Measurements from ENCODE around the gene DVL2.

DNA sequence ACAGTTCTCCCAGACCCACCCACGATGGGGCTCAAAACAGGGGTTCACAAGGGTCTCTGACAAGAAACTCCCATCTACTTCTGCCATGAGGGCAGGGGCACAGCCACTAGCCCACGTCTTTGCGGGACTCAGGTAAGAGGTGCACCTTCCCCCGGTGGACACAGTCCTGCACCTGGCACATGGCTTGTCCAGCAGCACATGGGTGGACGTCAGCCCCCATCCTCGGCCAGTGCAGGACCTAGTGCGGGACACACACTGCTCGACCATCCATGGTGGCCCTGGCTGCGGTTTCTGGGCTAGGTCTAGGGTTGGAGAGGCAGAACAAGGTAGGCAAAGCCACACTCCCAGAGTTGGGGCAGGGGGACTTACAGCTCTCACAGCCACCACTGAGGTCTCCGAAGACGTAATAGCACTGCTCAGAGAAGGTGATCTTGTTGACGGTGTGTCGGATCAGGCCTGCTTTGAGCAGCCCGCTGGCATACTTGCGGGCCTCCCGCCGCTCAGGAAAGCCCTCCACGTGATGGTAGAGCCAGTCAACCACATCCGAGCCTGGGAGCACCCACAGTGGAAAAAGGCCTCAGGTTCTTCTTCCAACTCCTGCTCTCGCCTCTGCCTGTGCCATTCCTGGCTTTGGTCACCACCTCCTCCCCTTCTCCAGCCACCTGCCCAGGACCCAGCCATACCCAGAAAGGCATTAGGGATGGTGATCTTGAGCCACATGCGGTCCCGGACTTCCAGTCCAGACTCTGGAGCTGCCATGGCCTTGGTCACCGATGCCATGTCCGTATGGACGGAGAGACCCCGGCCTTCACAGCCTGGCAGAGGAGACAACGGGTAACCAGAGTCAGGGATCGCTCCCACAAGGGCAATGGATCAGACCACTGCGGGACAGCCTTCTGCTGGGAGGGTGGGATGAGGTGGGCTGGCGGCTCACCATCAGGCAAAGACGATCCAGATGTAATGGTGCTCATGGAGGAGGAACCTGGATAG lies 7.3 kb downstream of the DVL2 start:
- TF ChIP-seq CTCF (IDR thresholded peaks at IDR 0.05) (no peak), EP300 (IDR thresholded peaks at IDR 0.05) (no peak)

Measured in ovary (tissue), 3 donors.